Loucy (cell line): Measurements from ENCODE around the gene RALGAPA1.
"Not testable (repeated sequence)": the region's sequence is repeated elsewhere in the genome, so short reads cannot be mapped to it uniquely, and the experiment has no call there.

Source experiments
- H2AFZ ChIP-seq: fragments of 200-600 bp; sonication (generic); 2 replicates; pipeline ENCODE4 v1.6.0; 2016; ENCODE audit warnings: antibody characterized with exemption, mild to moderate bottlenecking, low read length, moderate library complexity
- H3F3A ChIP-seq: fragments of 200-600 bp; 2 replicates; pipeline ENCODE4 v1.6.0; 2016; ENCODE audit warnings: antibody characterized with exemption, low read depth, mild to moderate bottlenecking
- H3K27me3 ChIP-seq: fragments of 200-600 bp; sonication (generic); 2 replicates; pipeline ENCODE4 v1.6.1; 2014; ENCODE audit warnings: low read length, mild to moderate bottlenecking; ENCODE audit not compliant: insufficient read depth, poor library complexity, severe bottlenecking
- H3K36me3 ChIP-seq: fragments of 200-600 bp; sonication (generic); 2 replicates; pipeline ENCODE4 v1.6.1; 2016; ENCODE audit warnings: low read length; ENCODE audit not compliant: insufficient read depth
- H3K4me1 ChIP-seq: fragments of 200-600 bp; sonication (generic); 2 replicates; pipeline ENCODE4 v1.5.1; 2014; ENCODE audit warnings: low read length, mild to moderate bottlenecking; ENCODE audit not compliant: insufficient read depth, poor library complexity, severe bottlenecking
- H3K4me2 ChIP-seq: fragments of 200-600 bp; sonication (generic); 2 replicates; pipeline ENCODE4 v1.6.0; 2014; ENCODE audit warnings: antibody characterized with exemption, low read length, low read depth, mild to moderate bottlenecking; ENCODE audit not compliant: poor library complexity, severe bottlenecking
- H3K4me3 ChIP-seq: fragments of 200-600 bp; sonication (generic); 2 replicates; pipeline ENCODE4 v1.5.1; 2014; ENCODE audit warnings: low read length, mild to moderate bottlenecking, mixed read lengths; ENCODE audit not compliant: poor library complexity, severe bottlenecking
- H3K79me2 ChIP-seq: fragments of 200-600 bp; sonication (generic); 2 replicates; pipeline ENCODE4 v1.6.1; 2014; ENCODE audit warnings: low read length; ENCODE audit not compliant: insufficient read depth
- H3K9ac ChIP-seq: fragments of 200-600 bp; sonication (generic); 2 replicates; pipeline ENCODE4 v1.6.0; 2014; ENCODE audit warnings: mild to moderate bottlenecking, low read depth, low read length, moderate library complexity; ENCODE audit not compliant: poor library complexity, severe bottlenecking
- H3K9me2 ChIP-seq: fragments of 200-600 bp; sonication (generic); replicated peaks from 2 replicates; pipeline ENCODE4 v1.6.1; 2016; ENCODE audit warnings: low read depth, low read length, mixed read lengths
- H3K9me3 ChIP-seq: fragments of 200-600 bp; sonication (generic); 2 replicates; pipeline ENCODE4 v1.6.1; 2014; ENCODE audit warnings: mild to moderate bottlenecking, antibody characterized with exemption, low read length, low read depth; ENCODE audit not compliant: insufficient read depth
- H4K20me1 ChIP-seq: fragments of 200-600 bp; sonication (generic); 2 replicates; pipeline ENCODE4 v1.6.0; 2014; ENCODE audit warnings: antibody characterized with exemption, low read length, mild to moderate bottlenecking; ENCODE audit not compliant: insufficient read depth, poor library complexity, severe bottlenecking
- EZH2phosphoT487 ChIP-seq: fragments of 200-600 bp; IDR thresholded peaks from 2 replicates; pipeline ENCODE4 v1.6.1; 2018; ENCODE audit warnings: antibody characterized with exemption, mild to moderate bottlenecking, moderate library complexity, borderline replicate concordance
- TF ChIP-seq, protein P1 (sequence below): fragments of 200-600 bp; sonication (generic); conservative IDR thresholded peaks from 2 replicates; pipeline ENCODE4 v1.5.1; 2014; ENCODE audit warnings: mild to moderate bottlenecking, antibody characterized with exemption, low read length

Gene RALGAPA1

DNA sequence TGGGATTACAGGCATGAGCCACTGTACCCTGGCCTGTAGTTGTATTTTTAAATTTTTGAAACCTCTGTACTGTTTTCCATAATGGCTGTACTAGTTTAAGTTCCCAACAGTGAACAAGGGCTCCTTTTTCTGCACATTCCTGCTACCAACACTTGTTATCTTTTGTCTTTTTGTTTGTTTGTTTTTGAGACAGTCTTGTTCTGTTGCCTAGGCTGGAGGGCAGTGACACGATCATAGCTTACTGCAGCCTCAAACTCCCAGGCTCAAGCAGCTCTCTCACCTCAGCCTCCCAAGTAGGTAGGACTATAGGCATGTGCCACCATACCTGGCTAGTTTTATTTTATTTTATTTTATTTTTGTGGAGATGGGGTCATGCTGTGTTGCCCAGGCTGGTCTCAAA is 40.0 kb upstream of the RALGAPA1 start:
- H2AFZ ChIP-seq, result no peak overlapping the region
- H3K27me3 ChIP-seq, result no peaks in the 10 kb centered on the region
- H3K9me3 ChIP-seq, result no peaks in the 10 kb centered on the region; the same call in 1 of the 2 replicates
- H3K79me2 ChIP-seq, result no peaks in the 10 kb centered on the region; the same call in 1 of the 2 replicates
- H3K9me2 ChIP-seq, result no peaks in the 10 kb centered on the region
- TF ChIP-seq, protein P1, sequence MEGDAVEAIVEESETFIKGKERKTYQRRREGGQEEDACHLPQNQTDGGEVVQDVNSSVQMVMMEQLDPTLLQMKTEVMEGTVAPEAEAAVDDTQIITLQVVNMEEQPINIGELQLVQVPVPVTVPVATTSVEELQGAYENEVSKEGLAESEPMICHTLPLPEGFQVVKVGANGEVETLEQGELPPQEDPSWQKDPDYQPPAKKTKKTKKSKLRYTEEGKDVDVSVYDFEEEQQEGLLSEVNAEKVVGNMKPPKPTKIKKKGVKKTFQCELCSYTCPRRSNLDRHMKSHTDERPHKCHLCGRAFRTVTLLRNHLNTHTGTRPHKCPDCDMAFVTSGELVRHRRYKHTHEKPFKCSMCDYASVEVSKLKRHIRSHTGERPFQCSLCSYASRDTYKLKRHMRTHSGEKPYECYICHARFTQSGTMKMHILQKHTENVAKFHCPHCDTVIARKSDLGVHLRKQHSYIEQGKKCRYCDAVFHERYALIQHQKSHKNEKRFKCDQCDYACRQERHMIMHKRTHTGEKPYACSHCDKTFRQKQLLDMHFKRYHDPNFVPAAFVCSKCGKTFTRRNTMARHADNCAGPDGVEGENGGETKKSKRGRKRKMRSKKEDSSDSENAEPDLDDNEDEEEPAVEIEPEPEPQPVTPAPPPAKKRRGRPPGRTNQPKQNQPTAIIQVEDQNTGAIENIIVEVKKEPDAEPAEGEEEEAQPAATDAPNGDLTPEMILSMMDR, result no peak
- no peak for TF ChIP-seq EZH2phosphoT487
- no peaks in the 10 kb centered on the region for H4K20me1 ChIP-seq
- H3K4me1 ChIP-seq, result no peaks in the 10 kb centered on the region
- no peak overlapping the region for H3K4me3 ChIP-seq
- H3K36me3 ChIP-seq, result peaks cover 42% of the 10 kb centered on the region
- H3K4me2 ChIP-seq, result no peak overlapping the region
- H3K9ac ChIP-seq, result no peak overlapping the region
- no peaks in the 10 kb centered on the region for H3F3A ChIP-seq

DNA sequence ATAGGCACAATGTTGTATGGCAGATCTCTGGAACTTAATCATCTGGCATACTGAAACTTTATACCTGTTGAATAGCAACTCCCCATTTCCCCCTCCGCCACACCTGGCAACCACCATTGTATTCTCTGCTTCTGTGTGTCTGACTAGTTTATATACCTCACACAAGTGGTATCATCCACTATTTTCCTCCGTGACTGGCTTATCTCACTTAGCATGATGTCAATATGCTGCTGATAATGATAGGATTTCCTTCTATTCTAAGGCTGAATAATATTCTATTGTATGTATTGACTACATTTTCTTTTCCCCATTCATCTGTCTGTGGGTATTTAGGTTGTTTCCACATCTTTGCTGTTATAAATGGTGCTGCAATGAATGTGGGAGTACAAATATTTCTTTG is 38.5 kb upstream of the RALGAPA1 start:
- Histone ChIP-seq H2AFZ (no peak overlapping the region), H3K4me3 (no peak overlapping the region), H3K4me2 (no peak overlapping the region), H3K4me1 (no peaks in the 10 kb centered on the region), H3K27me3 (no peaks in the 10 kb centered on the region), H3K36me3 (peaks cover 53% of the 10 kb centered on the region), H4K20me1 (no peaks in the 10 kb centered on the region), H3K9me2 (no peaks in the 10 kb centered on the region), H3F3A (no peaks in the 10 kb centered on the region), H3K79me2 (no peaks in the 10 kb centered on the region; the same call in 1 of the 2 replicates), H3K9me3 (peaks cover 3% of the 10 kb centered on the region; the same call in 1 of the 2 replicates), H3K9ac (no peak overlapping the region)
- TF ChIP-seq, protein P1, result no peak
- no peak for TF ChIP-seq EZH2phosphoT487

DNA sequence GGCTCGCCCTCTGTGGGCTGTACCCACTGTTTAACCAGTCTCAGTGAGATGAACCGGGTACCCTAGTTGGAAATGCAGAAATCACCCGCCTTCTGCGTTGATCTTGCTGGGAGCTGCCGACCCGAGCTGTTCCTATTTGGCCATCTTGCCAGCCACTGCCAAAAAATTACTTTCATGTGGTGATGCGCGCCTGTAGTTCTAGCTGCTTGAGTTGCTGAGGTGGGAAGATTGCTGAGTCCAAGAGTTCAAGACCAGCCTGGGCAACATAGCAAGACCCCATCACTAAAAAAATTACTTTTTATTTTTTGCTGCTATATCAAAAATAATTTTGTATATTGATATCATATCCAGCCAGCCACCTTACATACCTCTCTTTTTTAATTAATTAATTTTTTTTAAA is 35.4 kb upstream of the RALGAPA1 start:
- no peaks in the 10 kb centered on the region for H3K4me1 ChIP-seq
- H2AFZ ChIP-seq, result no peak overlapping the region
- H3K36me3 ChIP-seq, result peaks cover 47% of the 10 kb centered on the region; the same call in 1 of the 2 replicates
- no peaks in the 10 kb centered on the region for H3F3A ChIP-seq
- H3K9me2 ChIP-seq, result no peaks in the 10 kb centered on the region
- H3K79me2 ChIP-seq, result peaks cover 4% of the 10 kb centered on the region; the same call in 1 of the 2 replicates
- no peaks in the 10 kb centered on the region for H4K20me1 ChIP-seq
- no peaks in the 10 kb centered on the region for H3K27me3 ChIP-seq
- H3K4me2 ChIP-seq, result no peak overlapping the region
- no peak for TF ChIP-seq EZH2phosphoT487
- TF ChIP-seq, protein P1, result no peak
- no peak overlapping the region for H3K9ac ChIP-seq
- no peak overlapping the region for H3K4me3 ChIP-seq
- H3K9me3 ChIP-seq, result peaks cover 4% of the 10 kb centered on the region; the same call in 1 of the 2 replicates

DNA sequence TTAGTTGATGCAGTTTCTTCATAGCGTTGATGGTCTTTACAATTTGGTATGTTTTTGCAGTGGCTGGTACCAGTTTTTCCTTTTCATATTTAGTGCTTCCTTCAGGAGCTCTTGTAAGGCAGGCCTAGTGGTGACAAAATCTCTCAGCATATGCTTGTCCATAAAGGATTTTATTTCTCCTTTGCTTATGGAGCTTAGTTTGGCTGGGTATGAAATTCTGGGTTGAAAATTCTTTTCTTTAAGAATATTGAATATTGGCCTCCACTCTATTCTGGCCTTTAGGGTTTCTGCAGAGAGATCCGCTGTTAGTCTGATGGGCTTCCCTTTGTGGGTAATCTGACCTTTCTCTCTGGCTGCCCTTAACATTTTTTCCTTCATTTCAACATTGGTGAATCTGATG is 33.1 kb upstream of the RALGAPA1 start:
- H3K79me2 ChIP-seq, H3F3A ChIP-seq, H3K9me2 ChIP-seq, H2AFZ ChIP-seq, H3K4me3 ChIP-seq, H3K9me3 ChIP-seq, H3K9ac ChIP-seq, H4K20me1 ChIP-seq, H3K27me3 ChIP-seq, H3K4me1 ChIP-seq, H3K4me2 ChIP-seq: not testable (repeated sequence)
- peaks cover 51% of the 10 kb centered on the region; the same call in 1 of the 2 replicates for H3K36me3 ChIP-seq

DNA sequence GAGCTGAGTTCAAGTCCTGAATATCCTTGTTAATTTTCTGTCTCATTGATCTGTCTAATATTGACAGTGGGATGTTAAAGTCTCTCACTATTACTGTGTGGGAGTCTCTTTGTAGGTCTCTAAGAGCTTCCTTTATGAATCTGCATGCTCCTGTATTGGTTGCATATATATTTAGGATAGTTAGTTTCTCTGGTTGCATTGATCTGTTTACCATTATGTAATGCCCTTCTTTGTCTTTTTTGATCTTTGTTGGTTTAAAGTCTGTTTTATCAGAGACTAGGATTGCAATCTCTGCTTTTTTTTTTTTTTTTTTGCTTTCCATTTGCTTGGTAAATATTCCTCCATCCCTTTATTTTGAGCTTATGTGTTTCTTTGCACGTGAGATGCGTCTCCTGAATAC is 32.6 kb upstream of the RALGAPA1 start:
- H3K4me2 ChIP-seq, H3K9ac ChIP-seq, H3K9me3 ChIP-seq, H3K4me1 ChIP-seq, H3K27me3 ChIP-seq, H3K9me2 ChIP-seq, H3K4me3 ChIP-seq, H2AFZ ChIP-seq, H3F3A ChIP-seq, H3K79me2 ChIP-seq, H4K20me1 ChIP-seq: not testable (repeated sequence)
- H3K36me3 ChIP-seq, result peaks cover 54% of the 10 kb centered on the region; the same call in 1 of the 2 replicates
